Lower leg skin (tissue), 3 donors: ENCODE data around the gene DOCK1.

Experiments used
- POLR2A ChIP-seq, 2 donors: fragments of 450-650 bp; IDR thresholded peaks; one replicate each; pipeline ENCODE4 v1.6.1; 2016 to 2017; ENCODE audit warnings: antibody characterized with exemption in 2 of 2, mild to moderate bottlenecking in 1 of 2, moderate library complexity in 1 of 2
- TF ChIP-seq, protein P1 (sequence below), 3 donors: fragments of 450-650 bp; IDR thresholded peaks; one replicate each; pipeline ENCODE4 v1.5.1; 2016; ENCODE audit warnings: antibody characterized with exemption in 3 of 3, mild to moderate bottlenecking in 3 of 3, moderate library complexity in 2 of 3

DNA sequence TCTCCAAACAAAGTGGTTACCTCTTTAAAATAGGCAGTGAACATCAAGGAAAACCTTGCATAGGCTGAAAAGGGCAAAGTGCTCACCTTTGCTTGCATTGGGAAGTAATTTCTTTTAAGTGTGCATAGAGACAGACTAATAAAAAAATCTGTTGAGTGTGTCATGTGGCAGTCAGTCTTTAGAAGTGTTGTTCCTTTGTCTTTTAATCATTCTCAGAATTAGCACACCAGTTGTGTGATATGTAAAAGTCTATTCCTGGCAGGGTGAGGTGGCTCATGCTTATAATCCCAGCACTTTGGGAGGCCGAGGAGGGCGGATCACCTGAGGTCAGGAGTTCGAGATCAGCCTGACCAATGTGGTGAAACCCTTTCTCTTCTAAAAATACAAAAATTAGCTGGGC lies 174.2 kb downstream of the DOCK1 start:
- TF ChIP-seq, protein P1, sequence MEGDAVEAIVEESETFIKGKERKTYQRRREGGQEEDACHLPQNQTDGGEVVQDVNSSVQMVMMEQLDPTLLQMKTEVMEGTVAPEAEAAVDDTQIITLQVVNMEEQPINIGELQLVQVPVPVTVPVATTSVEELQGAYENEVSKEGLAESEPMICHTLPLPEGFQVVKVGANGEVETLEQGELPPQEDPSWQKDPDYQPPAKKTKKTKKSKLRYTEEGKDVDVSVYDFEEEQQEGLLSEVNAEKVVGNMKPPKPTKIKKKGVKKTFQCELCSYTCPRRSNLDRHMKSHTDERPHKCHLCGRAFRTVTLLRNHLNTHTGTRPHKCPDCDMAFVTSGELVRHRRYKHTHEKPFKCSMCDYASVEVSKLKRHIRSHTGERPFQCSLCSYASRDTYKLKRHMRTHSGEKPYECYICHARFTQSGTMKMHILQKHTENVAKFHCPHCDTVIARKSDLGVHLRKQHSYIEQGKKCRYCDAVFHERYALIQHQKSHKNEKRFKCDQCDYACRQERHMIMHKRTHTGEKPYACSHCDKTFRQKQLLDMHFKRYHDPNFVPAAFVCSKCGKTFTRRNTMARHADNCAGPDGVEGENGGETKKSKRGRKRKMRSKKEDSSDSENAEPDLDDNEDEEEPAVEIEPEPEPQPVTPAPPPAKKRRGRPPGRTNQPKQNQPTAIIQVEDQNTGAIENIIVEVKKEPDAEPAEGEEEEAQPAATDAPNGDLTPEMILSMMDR (IDR thresholded peaks at IDR 0.05) = no peak
- no peak for TF ChIP-seq POLR2A (IDR thresholded peaks at IDR 0.05)
